Activated CD4-positive, alpha-beta T cell treated with anti-CD3 and anti-CD28 coated beads, Interleukin-2, Interleukin-4, amounts not matched to agents 100 ng/mL and 50 ng/mL, durations not matched to agents 16 hours and 8 hours (primary cell): Measurements from ENCODE around the gene TEX54.
A peak's percentile ranks its signal among the peaks of the same experiment; 100 is the strongest.
"Not testable (repeated sequence)": the region's sequence is repeated elsewhere in the genome, so short reads cannot be mapped to it uniquely, and the experiment has no call there.

Experiments
- DNase-seq: peaks from one replicate; pipeline ENCODE4 v3.0.0-alpha.2; 2020; ENCODE audit warnings: low spot score

Gene TEX54

DNA sequence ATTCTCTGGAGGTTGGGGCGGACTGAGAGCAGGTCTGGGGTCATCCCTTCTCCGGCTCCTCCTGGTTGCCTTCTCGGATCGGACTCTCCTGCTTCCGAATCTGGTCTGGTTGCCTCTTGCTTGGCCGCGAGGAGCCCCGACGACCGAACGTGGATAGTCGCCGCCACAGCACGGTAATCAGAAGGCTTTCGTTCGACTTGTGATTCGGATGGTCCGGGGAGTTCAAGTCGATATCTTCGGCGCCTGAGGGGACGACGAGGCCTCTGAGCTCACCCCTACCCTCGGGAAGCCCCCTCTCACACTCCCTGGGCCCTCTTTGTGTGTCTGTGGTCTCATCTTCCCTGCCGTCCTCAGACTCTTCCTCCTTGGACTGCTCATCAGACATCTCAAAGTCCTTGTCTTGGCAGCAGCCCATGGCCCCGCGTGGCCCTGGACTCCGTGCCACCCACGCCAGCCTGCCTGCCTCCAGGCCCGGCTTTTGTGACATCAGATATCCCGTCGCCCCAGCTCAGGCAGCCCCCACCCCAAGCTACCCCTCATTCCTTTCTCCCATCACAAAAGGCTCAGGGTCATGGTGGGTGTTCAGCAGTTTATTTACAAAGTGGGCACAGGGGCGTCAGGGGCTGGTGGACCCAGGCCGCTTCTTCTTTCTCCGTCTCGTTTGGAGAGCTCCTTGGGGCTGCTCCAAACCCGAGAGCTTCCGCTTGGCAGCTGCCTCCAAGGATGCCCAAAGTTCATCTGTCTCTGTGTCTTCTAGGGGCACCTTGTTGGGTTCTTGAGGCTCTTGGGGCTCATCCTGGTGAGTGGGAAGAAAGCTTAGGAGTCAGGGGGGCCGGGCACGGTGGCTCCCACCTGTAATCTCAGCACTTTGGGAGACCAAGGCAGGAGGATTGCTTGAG, at the start of gene TEX54:
TEX54 (minus strand) TSS at position 506 of the 899 bp plus-strand sequence.
- no peak for DNase-seq

DNA sequence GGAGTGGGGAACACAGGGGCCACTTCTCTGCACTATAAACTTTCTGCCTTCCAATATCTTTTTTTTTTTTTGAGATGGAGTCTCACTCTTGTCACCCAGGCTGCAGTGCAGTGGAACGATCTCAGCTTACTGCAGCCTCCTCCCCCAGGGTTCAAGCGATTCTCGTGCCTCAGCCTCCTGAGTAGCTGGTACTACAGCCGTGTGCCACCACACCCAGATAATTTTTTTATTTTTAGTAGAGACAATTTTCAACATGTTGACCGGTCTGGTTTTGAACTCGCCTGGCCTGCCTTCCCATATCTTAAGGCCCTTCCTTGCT, 49.7 kb upstream of the TEX54 start:
- no peak for DNase-seq

DNA sequence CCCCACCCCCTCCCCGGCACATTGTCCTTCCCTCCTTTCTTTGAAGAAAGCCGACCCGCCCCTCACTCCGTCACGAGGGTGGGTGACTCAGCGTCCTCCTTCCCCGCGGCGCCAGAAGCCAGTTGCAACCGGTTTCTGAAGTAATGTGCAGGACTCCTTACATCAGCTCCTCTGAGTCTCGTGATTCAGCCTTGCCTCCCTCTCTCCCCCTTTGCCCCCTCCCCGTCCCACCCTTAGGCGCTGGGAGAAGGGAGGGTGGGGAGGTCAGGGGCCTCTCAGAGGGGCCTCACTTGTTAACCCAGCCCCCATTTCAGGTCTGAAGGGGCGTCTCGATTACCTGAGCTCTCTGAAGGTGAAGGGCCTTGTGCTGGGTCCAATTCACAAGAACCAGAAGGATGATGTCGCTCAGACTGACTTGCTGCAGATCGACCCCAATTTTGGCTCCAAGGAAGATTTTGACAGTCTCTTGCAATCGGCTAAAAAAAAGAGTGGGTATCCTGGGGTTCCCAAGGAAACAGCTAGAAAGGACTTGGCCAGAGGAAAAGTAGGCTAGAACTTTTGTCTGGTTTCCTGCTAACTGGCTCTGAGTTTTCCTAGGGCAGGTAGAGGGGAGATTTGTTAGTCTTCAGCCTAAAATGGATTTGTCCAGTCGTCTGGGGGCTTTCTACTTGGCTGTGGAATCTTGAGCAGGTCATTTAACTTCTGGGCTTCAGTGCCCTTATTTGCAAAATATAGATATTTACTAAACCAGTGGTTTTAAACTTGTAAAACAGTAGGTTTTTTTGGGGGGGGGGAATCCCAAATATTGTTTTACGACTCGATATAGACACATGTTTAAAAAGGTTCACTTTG, 49.2 kb upstream of the TEX54 start:
- peak; percentile 96 for DNase-seq

DNA sequence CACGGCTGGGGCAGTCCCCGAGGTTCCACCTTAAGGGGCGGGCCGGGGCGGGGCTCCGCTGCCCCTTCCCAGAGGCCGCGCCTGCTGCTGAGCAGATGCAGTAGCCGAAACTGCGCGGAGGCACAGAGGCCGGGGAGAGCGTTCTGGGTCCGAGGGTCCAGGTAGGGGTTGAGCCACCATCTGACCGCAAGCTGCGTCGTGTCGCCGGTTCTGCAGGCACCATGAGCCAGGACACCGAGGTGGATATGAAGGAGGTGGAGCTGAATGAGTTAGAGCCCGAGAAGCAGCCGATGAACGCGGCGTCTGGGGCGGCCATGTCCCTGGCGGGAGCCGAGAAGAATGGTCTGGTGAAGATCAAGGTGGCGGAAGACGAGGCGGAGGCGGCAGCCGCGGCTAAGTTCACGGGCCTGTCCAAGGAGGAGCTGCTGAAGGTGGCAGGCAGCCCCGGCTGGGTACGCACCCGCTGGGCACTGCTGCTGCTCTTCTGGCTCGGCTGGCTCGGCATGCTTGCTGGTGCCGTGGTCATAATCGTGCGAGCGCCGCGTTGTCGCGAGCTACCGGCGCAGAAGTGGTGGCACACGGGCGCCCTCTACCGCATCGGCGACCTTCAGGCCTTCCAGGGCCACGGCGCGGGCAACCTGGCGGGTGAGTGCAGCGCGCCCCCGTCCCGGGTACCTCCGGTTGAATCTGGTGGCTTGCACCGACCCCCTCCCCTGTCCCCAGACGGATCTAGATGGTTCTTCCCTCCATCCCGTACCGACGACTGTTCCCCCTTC, 48.4 kb upstream of the TEX54 start, which contains the start of gene SLC3A2:
SLC3A2 (plus strand) TSS at position 94 of the 776 bp plus-strand sequence; CDS start at position 222, 128 bp downstream.
- peak; percentile 91 for DNase-seq

DNA sequence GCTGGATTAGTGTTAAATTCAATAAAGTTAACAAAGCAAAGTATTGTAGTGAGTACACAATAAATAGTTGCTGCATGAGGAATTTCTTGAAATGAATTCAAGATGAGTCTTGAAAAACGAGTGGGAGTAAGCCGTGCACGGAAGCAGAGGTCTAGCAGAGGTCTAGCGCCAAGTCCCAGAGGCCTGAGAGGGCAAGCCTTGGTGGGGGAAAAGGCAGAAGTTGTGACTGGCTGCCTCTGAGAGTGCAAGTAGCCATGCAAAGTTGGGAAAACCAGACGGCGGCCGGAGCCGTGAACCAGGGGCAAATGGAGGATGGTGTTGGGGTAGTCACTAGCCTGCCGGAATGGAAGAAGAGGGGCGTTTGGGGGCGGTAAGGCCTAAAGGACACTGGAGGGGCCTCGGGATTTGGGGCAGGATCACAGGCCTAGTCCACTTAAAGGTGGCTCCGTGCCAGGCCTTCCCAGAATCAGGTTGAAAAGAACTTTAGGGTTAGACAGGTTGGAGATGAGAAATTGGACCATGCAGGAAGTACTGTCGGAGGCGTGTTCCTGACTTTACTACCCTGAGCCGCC, 47.7 kb upstream of the TEX54 start:
- DNase-seq, result no peak

DNA sequence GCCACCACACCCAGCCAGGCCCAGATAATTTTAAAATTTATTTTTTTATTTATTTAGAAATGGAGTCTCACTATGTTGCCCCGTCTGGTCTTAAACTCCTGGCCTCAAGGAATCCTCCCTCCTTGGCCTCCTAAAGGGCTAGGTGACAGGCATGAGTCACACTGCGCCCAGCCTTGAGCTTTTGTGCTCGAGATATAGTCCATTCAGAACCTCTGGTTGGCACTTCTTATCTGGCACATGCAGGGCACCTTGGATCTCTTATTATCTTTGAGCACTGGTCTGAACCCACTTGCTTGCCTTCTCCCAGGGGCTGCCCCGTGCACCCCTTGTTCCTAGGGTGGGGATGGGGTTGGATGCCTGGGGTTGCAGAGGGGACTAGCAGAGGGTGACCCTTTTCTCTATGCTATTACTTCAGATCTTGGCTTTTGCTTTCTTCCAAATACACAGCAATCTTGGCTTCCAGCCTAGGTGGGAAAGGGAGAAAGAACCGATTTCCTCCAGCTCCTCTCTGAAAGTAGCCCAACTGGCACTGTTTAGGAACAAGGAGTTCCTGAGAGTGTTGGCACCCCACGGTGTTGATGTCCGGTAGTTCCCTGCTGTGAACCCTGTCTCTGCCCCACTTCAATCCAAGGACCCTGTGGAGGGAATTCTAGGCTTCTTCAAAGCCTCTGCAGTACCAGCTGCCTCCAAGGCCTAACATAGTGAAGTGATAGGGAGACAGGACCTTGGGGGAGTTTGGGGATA, 46.8 kb upstream of the TEX54 start:
- DNase-seq, result no peak

DNA sequence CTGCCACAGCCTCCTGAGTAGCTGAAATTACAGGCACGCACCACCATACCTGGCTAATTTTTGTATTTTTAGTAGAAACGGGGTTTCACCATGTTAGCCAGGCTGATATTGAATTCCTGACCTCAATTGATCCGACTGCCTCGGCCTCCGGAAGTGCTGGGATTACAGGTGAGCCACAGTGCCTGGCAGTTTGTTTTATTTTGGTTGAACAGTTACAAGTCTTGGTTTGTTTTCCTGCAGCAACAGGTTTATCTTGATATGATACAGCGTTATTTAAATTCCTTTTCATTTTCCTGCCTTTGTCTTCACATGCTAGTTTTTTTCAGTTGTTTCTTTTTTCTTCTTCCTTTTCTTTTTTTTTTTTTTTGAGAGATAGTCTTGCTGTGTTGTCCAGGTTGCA, 44.1 kb upstream of the TEX54 start:
- DNase-seq, result no peak

DNA sequence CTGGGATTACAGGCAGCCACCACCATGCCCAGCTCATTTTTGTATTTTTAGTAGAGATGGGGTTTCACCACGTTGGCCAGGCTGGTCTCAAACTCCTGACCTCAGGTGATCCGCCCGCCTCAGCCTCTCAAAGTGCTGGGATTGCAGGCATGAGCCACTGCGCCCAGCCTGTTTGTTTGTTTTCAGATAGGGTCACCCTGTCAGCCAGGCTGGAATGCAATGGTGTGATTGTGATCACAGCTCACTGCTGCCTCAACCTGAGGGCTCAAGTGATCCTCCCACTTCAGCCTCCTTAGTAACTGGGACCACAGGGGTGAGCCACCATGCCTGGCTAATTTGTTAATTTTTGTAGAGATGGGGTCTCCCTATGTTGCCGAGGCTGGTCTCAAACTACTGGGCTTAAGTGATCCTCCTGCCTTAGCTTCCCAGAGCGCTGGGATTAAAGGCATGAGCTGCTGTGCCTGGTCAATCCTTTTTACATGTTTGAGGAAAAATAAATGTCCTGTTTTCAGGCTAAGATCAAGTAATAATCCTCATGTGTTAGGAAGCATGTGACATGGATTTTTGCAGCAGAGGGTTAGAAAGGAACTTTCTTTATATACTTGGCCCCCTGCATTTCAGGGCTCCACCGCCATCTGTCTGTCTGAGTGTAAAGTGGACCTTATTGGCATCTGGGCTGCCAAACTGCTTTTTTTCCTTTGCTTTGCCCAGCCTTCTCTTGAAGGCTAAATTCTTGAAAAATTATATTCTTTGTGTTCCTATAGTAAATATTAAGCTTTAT, 43.2 kb upstream of the TEX54 start:
- DNase-seq, result no peak

DNA sequence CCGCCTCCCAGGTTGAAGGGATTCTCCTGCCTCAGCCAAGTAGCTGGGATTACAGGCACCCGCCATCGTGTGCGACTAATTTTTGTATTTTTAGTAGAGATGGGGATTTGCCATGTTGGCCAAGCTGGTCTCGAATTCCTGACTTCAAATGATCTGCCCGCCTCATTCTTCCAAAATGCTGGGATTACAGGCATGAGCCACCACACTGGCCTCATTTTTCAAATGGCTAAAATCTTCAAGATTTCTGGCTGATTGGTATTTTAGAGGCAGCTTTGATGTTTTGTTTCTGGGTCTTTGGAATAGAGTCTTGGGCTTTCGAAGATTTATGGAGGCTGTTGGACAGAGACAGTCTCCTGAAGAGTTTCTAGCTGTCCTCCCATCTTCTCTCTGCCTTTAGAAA, 42.2 kb upstream of the TEX54 start:
- DNase-seq, result no peak

DNA sequence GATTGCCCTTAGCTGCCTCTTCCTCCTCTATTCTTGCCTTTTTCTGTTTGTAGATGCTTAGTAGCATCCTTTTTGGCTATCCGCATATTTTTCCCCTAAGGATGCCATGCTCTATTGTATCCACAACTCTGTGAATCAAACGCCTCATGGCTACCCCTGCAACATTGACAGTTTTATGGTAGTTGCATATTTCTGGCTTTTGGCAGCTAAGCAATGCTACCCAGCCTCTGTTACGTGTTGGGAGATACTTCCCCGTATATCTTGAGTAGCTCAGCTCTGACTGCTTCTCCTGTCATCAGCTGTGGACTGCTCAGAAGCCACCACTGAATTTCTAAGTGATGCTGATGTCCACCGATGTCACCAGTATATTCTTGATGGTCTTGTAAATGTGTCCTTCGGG, 33.0 kb upstream of the TEX54 start:
- DNase-seq, result no peak

DNA sequence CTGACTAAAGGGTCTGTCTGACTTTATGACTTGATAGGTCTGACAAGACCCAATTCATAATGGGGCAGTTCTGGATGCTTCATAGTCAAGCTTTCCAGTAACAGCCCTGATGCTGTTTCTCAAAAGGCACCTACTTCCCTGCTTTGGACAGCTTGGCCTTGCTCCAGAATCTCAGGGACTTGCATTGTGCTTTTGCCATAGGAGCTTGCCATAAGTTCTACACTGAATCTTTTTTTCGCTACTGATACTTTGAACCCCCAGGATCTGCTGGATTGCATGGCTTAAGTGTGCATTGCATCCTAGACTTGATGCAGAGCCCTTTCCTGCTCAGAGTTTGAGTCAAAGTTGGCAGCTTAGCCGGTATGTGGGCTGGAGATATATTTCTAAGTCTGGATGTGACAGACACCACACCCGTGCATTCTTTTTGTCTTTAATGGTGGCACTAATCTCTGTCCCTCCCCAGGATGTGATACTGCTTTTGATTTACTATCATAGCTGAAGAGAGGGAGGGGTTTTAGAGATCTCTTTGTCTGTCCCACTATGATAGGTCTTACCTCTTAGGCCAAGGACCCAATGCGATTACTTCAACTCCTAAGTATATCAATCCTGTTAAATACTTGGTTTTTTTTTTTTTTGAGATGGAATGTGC, 31.2 kb upstream of the TEX54 start:
- DNase-seq, result no peak

DNA sequence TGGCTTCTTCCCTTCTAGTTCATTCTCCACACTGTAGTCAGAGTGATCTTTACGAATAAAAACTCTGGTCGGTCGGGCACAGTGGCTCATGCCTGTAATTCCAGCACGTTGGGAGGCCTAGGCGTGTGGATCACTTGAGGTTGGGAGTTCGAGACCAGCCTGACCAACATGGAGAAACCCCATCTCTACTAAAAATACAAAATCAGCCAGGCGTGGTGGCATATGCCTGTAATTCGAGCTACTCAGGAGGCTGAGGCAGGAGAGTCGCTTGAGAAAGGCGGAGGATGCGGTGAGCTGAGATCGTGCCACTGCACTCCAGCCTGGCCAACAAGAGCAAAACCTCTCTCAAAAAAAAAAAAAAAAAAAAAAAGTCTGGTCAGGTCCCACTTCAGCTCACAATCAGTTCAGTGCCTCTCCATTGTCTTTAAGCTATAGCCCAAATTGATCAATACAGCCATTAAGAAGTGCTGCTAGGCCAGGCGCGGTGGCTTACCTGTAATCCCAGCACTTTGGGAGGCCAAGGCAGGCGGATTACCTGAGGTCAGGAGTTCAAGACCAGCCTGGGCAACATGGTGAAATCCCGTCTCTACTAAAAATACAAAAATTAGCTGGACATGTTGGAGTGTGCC, 29.0 kb upstream of the TEX54 start:
- DNase-seq, result not testable (repeated sequence)

DNA sequence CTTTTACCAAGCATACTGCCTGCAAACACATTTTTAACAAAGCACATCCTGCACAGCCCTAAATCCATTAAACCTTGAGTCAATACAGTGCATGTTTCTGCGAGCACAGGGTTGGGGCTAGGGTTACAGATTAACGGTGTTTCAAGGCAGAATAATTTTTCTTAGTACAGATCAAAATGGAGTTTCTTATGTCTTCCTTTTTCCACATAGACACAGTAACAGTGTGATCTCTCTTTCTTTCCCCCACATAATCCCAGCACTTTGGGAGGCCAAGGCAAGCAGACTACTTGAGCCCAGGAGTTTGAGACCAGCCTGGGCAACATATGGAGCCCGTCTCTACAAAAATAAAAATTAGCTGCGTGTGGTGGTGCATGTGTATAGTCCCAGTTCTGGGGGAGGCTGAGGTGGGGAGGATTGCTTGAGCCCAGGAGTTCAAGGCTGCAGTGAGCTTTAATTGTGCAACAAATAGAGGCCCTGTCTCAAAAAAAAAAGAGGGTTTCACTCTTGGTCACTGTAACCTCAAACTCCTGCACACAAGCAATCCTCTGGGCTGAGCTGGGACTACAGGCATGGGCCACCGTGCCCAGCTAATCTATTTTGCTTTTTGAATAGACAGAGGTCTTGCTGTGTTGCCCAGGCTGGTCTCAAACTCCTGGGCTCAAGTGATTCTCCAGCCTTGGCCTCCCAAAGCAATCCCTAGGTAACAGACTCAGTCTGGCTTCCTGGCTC, 28.4 kb upstream of the TEX54 start:
- DNase-seq, result peak; percentile 63

DNA sequence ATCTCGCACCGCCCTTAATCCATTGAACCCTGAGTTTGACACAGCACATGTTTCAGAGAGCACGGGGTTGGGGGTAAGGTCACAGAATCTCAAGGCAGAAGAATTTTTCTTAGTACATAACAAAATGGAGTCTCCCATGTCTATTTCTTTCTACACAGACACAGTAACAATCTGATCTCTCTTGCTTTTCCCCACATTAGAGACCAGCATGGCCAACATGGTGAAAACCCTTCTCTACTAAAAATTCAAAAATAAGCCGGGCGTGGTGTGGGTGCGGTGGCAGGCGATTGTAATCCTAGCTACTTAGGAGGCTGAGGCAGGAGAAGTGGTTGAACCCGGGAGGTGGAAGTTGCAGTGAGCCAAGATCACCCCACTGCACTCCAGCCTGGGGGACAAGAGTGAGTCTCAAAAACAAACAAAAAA, 26.7 kb upstream of the TEX54 start:
- not testable (repeated sequence) for DNase-seq

DNA sequence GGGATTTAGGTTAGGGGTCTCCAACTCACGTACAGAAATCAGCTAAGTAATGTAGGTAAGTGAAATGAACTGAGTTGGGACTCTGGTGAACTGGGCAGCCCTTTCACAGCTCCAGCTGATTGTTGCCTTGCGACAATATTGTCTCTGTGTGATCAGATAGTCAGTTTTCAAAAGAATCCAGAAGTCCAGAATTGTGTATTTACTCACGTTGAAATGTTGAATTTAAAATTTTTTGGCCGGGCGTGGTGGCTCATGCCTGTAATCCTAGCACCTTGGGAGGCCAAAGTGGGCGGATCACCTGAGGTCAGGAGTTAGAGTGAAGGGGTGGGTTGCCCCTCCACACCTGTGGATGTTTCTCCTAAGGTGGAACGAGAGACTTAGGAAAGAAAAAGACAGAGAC, 25.6 kb upstream of the TEX54 start:
- DNase-seq, result no peak

DNA sequence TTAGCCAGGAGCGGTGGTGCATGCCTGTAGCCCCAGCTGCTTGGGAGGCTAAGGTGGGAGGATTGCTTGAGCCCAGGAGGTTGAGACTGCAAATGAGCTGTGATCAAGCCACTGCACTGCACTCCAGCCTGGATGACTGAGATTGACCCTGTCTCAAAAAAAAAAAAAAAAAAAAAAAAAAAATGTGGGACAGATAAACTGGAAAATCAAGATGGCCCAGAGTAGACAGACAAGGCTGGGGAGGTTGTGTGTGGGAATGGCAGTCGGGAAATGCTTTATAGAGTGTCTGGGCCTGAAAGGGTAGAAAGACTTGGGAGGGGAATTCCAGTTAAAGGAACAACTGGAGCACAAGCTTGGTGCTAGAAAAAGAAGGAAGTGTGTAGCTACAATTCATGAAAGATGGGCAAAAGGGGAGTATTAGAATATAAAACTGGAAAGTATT, 24.9 kb upstream of the TEX54 start:
- no peak for DNase-seq

DNA sequence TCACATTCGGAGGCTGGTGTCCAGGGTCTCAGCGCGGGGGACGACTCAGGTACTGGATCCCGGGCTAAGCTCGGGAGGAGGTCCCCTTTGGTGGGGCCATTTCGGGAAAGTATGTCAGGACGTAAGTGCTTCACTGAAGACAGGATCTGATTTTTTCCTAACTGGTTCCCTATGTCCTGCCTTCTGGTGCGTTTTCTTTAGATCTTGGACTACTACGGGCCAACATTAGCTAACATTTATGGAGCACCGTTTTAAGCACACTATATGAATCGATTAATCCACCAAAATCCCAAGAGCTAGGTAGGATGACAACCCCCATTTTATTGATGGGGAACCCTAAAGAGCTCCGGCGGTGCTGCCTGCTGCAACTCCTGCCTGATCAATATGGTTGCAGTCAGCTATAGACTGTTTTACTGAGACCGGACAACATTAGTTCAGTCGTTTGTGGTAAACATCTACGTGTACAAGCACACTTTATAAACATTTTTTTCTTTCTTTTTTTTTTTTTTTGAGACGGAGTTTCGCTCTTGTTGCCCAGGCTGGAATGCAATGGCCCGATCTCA, 23.8 kb upstream of the TEX54 start:
- DNase-seq, result no peak
